ENCODE data around the gene WNT7B. TPM values are rescaled to one million over a fixed set of nuclear protein-coding genes. Genes with fewer than 3 reads are reported as not detected.

Gene WNT7B
- total RNA-seq, 4 donors from 2014 or later, result not detected

DNA sequence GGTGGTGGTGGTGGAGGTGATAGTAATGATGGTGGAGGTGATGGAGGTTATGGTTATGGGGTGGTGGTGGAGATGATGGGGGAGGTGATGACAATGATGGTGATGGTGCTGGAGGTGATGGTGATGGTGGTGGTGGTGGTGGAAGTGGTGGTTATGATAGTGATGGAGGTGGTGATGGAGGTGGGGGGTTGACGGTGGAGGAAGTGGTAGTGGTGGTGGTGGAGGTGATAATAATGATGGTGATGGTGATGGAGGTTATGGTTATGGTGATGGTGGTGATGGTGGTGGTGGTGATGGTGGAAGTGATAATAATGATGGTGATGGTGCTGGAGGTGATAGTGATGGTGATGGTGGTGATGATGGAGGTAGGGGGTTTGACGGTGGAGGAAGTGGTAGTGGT lies 16.9 kb upstream of the WNT7B start:
- Histone ChIP-seq H3K27ac (no peak overlapping the region), H3K4me1 (peaks cover 16 to 43% (median 31%) of the 10 kb centered on the region in 4 donors), H3K27me3 (no peaks in the 10 kb centered on the region), H3K9me3 (no peaks in the 10 kb centered on the region), H3K36me3 (no peaks in the 10 kb centered on the region), H3K4me3 (no peak overlapping the region)
- in situ Hi-C loops (cut with MboI; ENCODE audit: low pct_ligation_motif_present in 1 of 4, low pct_unique_long_range_greater_than_20kb in 1 of 4, low sequenced_read_pairs in 3 of 4) (loop anchor here in 1 of 4 donors (5.0 kb wide), 1 partner anchor 123 kb away; no protein-coding TSS in a partner anchor), intact Hi-C loops (cut with DNase I; ENCODE audit: low total_unique reads) (loop anchor here (10.0 kb wide), 1 partner anchor 321 kb away; no protein-coding TSS in a partner anchor)
- WGBS, 2 donors (ENCODE audit: low coverage in 1 of 2), result 31 to 63% methylated on average over 2 of the region's 2 CpGs
- TF ChIP-seq POLR2A (IDR thresholded peaks at IDR 0.05) (no peak), POLR2AphosphoS5 (IDR thresholded peaks at IDR 0.05) (no peak), EP300 (IDR thresholded peaks at IDR 0.05; ENCODE audit: low read depth) (no peak)
- TF ChIP-seq, protein P1, sequence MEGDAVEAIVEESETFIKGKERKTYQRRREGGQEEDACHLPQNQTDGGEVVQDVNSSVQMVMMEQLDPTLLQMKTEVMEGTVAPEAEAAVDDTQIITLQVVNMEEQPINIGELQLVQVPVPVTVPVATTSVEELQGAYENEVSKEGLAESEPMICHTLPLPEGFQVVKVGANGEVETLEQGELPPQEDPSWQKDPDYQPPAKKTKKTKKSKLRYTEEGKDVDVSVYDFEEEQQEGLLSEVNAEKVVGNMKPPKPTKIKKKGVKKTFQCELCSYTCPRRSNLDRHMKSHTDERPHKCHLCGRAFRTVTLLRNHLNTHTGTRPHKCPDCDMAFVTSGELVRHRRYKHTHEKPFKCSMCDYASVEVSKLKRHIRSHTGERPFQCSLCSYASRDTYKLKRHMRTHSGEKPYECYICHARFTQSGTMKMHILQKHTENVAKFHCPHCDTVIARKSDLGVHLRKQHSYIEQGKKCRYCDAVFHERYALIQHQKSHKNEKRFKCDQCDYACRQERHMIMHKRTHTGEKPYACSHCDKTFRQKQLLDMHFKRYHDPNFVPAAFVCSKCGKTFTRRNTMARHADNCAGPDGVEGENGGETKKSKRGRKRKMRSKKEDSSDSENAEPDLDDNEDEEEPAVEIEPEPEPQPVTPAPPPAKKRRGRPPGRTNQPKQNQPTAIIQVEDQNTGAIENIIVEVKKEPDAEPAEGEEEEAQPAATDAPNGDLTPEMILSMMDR (IDR thresholded peaks at IDR 0.05), result no peak
- DNase-seq, result no peak

DNA sequence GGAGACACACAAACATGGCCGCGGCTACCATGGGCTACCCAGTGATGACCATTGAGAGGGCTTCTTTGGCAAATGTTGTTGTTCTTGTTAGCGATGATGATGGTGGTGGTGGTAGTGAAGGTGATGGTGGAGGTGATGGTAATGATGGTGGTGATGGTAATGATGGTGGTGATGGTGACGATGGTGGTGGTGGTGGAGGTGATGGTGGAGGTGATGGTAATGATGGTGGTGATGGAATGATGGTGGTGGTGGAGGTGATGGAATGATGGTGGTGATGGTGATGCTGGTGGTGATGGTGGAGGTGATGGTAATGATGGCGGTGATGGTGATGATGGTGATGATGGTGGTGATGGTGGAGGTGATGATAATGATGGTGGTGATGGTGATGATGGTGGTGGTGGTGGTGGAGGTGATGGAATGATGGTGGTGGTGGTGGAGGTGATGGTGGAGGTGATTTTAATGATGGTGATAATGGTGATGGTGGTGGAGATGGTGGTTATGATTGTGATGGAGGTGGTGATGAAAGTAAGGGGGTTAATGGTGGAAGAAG lies 16.3 kb upstream of the WNT7B start:
- no peak for DNase-seq
- H3K9me3 ChIP-seq, result no peaks in the 10 kb centered on the region
- in situ Hi-C loops (cut with MboI; ENCODE audit: low pct_ligation_motif_present in 1 of 4, low pct_unique_long_range_greater_than_20kb in 1 of 4, low sequenced_read_pairs in 3 of 4) (loop anchor here in 1 of 4 donors (5.0 kb wide), 1 partner anchor 124 kb away; no protein-coding TSS in a partner anchor), intact Hi-C loops (cut with DNase I; ENCODE audit: low total_unique reads) (loop anchor here (10.0 kb wide), 1 partner anchor 322 kb away; no protein-coding TSS in a partner anchor)
- no peak overlapping the region for H3K4me3 ChIP-seq
- no peak overlapping the region for H3K27ac ChIP-seq
- H3K4me1 ChIP-seq, result peaks cover 16 to 37% (median 25%) of the 10 kb centered on the region in 4 donors
- H3K36me3 ChIP-seq, result no peaks in the 10 kb centered on the region
- 92 to 93% methylated on average over 3 to 5 of the region's 5 CpGs for whole genome bisulfite sequencing, 2 donors (ENCODE audit: low coverage in 1 of 2)
- no peaks in the 10 kb centered on the region for H3K27me3 ChIP-seq
- TF ChIP-seq EP300 (IDR thresholded peaks at IDR 0.05; ENCODE audit: low read depth), result no peak
- no peak for TF ChIP-seq POLR2AphosphoS5 (IDR thresholded peaks at IDR 0.05)
- TF ChIP-seq, protein P1 (IDR thresholded peaks at IDR 0.05), result no peak
- TF ChIP-seq POLR2A (IDR thresholded peaks at IDR 0.05), result no peak

DNA sequence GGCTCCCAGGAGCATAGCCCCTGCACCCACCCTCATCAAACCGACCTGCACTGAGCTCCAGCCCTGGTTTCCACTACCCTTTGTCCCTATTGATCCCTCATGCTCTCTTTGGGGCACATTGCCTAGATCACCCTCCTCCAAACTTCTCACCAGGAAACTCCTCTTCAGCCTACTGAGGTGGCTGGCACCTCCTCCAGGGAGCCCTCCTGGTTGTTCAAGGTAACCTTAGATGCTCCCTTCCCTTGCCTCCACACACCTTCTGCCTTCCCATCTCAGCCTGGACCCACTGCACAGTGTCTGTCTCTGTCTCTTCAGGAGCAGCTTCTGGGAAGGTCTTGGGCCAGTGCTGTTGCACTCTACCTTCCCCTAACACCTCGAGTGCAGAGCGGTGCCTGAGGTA lies 15.8 kb upstream of the WNT7B start:
- intact Hi-C loops (cut with DNase I; ENCODE audit: low total_unique reads) (loop anchor here (10.0 kb wide), 1 partner anchor 322 kb away; no protein-coding TSS in a partner anchor), in situ Hi-C loops (cut with MboI; ENCODE audit: low pct_ligation_motif_present in 1 of 4, low pct_unique_long_range_greater_than_20kb in 1 of 4, low sequenced_read_pairs in 3 of 4) (loop anchor here in 1 of 4 donors (5.0 kb wide), 1 partner anchor 125 kb away; no protein-coding TSS in a partner anchor)
- DNase-seq, result no peak
- H3K4me1 ChIP-seq, result peaks cover 16 to 32% (median 20%) of the 10 kb centered on the region in 4 donors
- no peak overlapping the region for H3K27ac ChIP-seq
- TF ChIP-seq POLR2AphosphoS5 (IDR thresholded peaks at IDR 0.05) (no peak), EP300 (IDR thresholded peaks at IDR 0.05; ENCODE audit: low read depth) (no peak), POLR2A (IDR thresholded peaks at IDR 0.05) (no peak)
- TF ChIP-seq, protein P1 (IDR thresholded peaks at IDR 0.05), result no peak
- WGBS, 2 donors (ENCODE audit: low coverage in 1 of 2), result 70 to 80% methylated on average over 1 to 3 of the region's 3 CpGs
- no peaks in the 10 kb centered on the region for H3K27me3 ChIP-seq
- H3K36me3 ChIP-seq, result no peaks in the 10 kb centered on the region
- H3K4me3 ChIP-seq, result no peak overlapping the region
- H3K9me3 ChIP-seq, result no peaks in the 10 kb centered on the region

DNA sequence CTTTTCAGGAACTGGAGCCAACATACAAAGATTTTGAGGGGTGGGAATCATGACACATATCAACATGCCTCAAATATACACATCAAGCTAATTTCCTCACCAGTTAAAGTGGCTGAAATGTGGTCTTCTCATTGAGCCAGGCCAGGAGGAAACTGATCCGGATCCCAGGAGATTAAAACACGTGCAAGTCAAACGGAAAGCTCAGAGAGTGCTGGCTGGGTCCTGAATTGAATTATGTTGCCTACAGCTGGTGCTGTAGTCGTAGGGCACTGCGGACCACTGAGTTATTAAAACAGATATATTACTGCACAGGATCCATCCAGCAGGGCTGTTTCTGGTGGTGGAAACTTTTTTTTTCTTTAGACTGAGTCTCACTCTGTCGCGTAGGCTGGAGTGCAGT lies 14.1 kb upstream of the WNT7B start:
- in situ Hi-C loops (cut with MboI; ENCODE audit: low pct_ligation_motif_present in 1 of 4, low pct_unique_long_range_greater_than_20kb in 1 of 4, low sequenced_read_pairs in 3 of 4) (loop anchor here in 1 of 4 donors (5.0 kb wide), 1 partner anchor 126 kb away; no protein-coding TSS in a partner anchor), intact Hi-C loops (cut with DNase I; ENCODE audit: low total_unique reads) (loop anchor here (10.0 kb wide), 1 partner anchor 324 kb away; no protein-coding TSS in a partner anchor)
- Histone ChIP-seq H3K4me3 (no peak overlapping the region), H3K27ac (no peak overlapping the region), H3K4me1 (peaks cover 5 to 16% (median 8%) of the 10 kb centered on the region in 4 donors), H3K9me3 (no peaks in the 10 kb centered on the region), H3K36me3 (no peaks in the 10 kb centered on the region), H3K27me3 (no peaks in the 10 kb centered on the region)
- 79% methylated on average over 7 of the region's 7 CpGs; no CpG with 5 or more reads in 1 of the 2 donors for WGBS, 2 donors (ENCODE audit: low coverage in 1 of 2)
- no peak for TF ChIP-seq POLR2A (IDR thresholded peaks at IDR 0.05)
- TF ChIP-seq EP300 (IDR thresholded peaks at IDR 0.05; ENCODE audit: low read depth), result no peak
- TF ChIP-seq, protein P1 (IDR thresholded peaks at IDR 0.05), result no peak
- TF ChIP-seq POLR2AphosphoS5 (IDR thresholded peaks at IDR 0.05), result no peak
- no peak for DNase-seq

All from transverse colon (tissue), 4 donors.